Measurements from ENCODE around the gene UNC45A. TPM values are rescaled to one million over a fixed set of nuclear protein-coding genes. Genes with fewer than 3 reads are reported as not detected.

The UNC45A gene
- total and polyA plus RNA-seq, 2 donors (not counting 1 experiment from before 2014, with no cell fraction given): 56.3 to 79.0 TPM

- Histone ChIP-seq H3K4me1 (ENCODE audit: control insufficient read depth in 2 of 2, insufficient read depth in 2 of 2, low read length in 2 of 2) (peaks cover 13 to 20% of the 10 kb centered on the region in 2 donors), H3K79me2 (ENCODE audit: control insufficient read depth, insufficient read depth, low read length) (peaks cover 3% of the 10 kb centered on the region), H3K9me3 (ENCODE audit: control extremely low read depth in 1 of 3, control insufficient read depth in 2 of 3, insufficient read depth in 1 of 3, low read length in 2 of 3) (no peaks in the 10 kb centered on the region), H3K4me2 (replicated peaks; ENCODE audit: low read depth, low read length, poor library complexity, severe bottlenecking) (peak within 1 kb of the TSS; percentile 94), H3K27me3 (replicated peaks in 1 of 4; ENCODE audit: control extremely low read depth in 1 of 4, control insufficient read depth in 3 of 4, insufficient read depth in 4 of 4, low read length in 3 of 4) (no peaks in the 10 kb centered on the region), H3K9ac (ENCODE audit: low read length) (peak within 1 kb of the TSS; percentile 83), H4K20me1 (ENCODE audit: control insufficient read depth, insufficient read depth, low read length, poor library complexity, severe bottlenecking) (peaks cover 13% of the 10 kb centered on the region), H3K27ac (ENCODE audit: low read length in 2 of 2) (peak within 1 kb of the TSS; percentile 54 to 72), H3K36me3 (replicated peaks in 1 of 2; ENCODE audit: control extremely low read depth in 1 of 2, control insufficient read depth in 1 of 2, extremely low read depth in 1 of 2, insufficient read depth in 2 of 2, low read length in 1 of 2) (peaks cover 0 to 33% of the 10 kb centered on the region in 2 experiments), H2AFZ (ENCODE audit: insufficient read depth, low read depth, low read length, poor library complexity, severe bottlenecking) (peak within 1 kb of the TSS; percentile 90), H3K4me3 (ENCODE audit: control extremely low read depth in 1 of 5, extremely low read depth in 1 of 5, insufficient read depth in 1 of 5, low read depth in 2 of 5, low read length in 4 of 5) (peak within 1 kb of the TSS; percentile 67 to 74 (median 69))
- under 1% methylated on average over 79 of the region's 81 CpGs for WGBS (ENCODE audit: insufficient coverage)
- intact Hi-C loops (cut with micrococcal nuclease): loop anchor here (1.0 to 2.0 kb wide), 2 partner anchors 28 to 308 kb away; no protein-coding TSS in a partner anchor
- Mint-ChIP-seq H3K27ac (peak within 1 kb of the TSS; percentile 97), H3K4me1 (peaks cover 24% of the 10 kb centered on the region), H3K9me3 (ENCODE audit: insufficient read depth) (no peaks in the 10 kb centered on the region), H3K4me3 (peak within 1 kb of the TSS; percentile 85), H3K27me3 (no peaks in the 10 kb centered on the region)
- peak; percentile 76 for DNase-seq
- ChIA-PET POLR2A (interaction anchor here (0.5 to 3.8 kb wide), 6 partner anchors 18 to 541 kb away, joined by 3 to 66 read pairs (median 4); partner anchors contain the start of genes HDDC3, IQGAP1 and UNC45A), CTCF (interaction anchor here (0.7 to 14.4 kb wide), 14 partner anchors 17 to 584 kb away, joined by 3 to 260 read pairs (median 4); partner anchors contain the start of genes CRTC3, FES, HDDC3 and UNC45A)
- ATAC-seq (ENCODE audit: low read depth): peak; percentile 61
- TF ChIP-seq CTCF (IDR thresholded peaks at IDR 0.05): no peak
- no peak for TF ChIP-seq EZH2 (IDR thresholded peaks at IDR 0.05; ENCODE audit: borderline replicate concordance, insufficient read depth, low read depth, low read length, poor library complexity, severe bottlenecking)
Measured at GRCh38 chr15:90902840-90903732, 32.0 kb upstream of the UNC45A start, which contains the start of gene MAN2A2. TSS of gene MAN2A2 (plus strand) at chr15:90903302. CDS start at chr15:90904208, 906 bp downstream.
